GM10248 (cell line): ENCODE measurements around the gene HMCN1.

Experiments used
- CTCF ChIA-PET: fragments of 300-600 bp; sonication (Branson Sonifier 250); formaldehyde crosslinking; extraction: SDS; loops from one replicate; lab custom pipeline; 2021; ENCODE audit warnings: antibody characterized with exemption; lab: Yijun Ruan, JAX
- POLR2A ChIA-PET: fragments of 350-650 bp; sonication (Branson Sonifier 250); formaldehyde crosslinking; extraction: SDS; loops from one replicate; lab custom pipeline; 2020; ENCODE audit warnings: antibody characterized with exemption; lab: Yijun Ruan, JAX
- DNase-seq: peaks from one replicate; pipeline ENCODE4 v3.0.0; 2012; ENCODE audit errors: extremely low spot score
- TF ChIP-seq, protein P1 (sequence below): IDR thresholded peaks from 2 replicates; pipeline ENCODE4 v1.5.1; 2012; ENCODE audit warnings: mild to moderate bottlenecking, low read depth; ENCODE audit errors: extremely low read depth, missing control alignments, control extremely low read depth

HMCN1 gene

GRCh38 chr1:185816460-185816859, 82.3 kb downstream of the HMCN1 start:
- ChIA-PET POLR2A (no interaction called here), CTCF (interaction anchor here (1.0 kb wide), 1 partner anchor 396 kb away, joined by 3 read pairs; no protein-coding TSS in a partner anchor)
- TF ChIP-seq, protein P1, sequence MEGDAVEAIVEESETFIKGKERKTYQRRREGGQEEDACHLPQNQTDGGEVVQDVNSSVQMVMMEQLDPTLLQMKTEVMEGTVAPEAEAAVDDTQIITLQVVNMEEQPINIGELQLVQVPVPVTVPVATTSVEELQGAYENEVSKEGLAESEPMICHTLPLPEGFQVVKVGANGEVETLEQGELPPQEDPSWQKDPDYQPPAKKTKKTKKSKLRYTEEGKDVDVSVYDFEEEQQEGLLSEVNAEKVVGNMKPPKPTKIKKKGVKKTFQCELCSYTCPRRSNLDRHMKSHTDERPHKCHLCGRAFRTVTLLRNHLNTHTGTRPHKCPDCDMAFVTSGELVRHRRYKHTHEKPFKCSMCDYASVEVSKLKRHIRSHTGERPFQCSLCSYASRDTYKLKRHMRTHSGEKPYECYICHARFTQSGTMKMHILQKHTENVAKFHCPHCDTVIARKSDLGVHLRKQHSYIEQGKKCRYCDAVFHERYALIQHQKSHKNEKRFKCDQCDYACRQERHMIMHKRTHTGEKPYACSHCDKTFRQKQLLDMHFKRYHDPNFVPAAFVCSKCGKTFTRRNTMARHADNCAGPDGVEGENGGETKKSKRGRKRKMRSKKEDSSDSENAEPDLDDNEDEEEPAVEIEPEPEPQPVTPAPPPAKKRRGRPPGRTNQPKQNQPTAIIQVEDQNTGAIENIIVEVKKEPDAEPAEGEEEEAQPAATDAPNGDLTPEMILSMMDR, result no peak
- DNase-seq, result no peak

DNA sequence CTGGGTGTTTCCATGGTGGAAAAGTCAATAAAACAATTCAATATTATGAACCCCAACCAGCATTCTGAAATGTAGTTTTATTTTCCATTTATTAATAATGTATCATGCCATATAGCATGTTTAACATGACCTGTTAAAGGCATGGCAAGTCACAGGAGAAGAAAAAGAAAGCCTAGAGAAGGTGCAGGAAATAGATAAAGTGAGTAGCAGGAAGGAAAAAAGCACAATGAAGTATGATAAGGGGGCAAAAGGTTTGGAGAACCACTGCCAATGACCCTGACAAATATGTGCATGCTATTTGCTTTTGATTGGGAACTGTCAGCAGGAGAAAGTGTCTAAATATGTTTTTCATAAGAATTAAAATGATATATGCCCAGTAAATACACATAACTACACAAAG, 85.6 kb downstream of the HMCN1 start:
- POLR2A ChIA-PET, result no interaction called here
- TF ChIP-seq, protein P1, result no peak
- CTCF ChIA-PET, result no interaction called here
- DNase-seq, result no peak

DNA sequence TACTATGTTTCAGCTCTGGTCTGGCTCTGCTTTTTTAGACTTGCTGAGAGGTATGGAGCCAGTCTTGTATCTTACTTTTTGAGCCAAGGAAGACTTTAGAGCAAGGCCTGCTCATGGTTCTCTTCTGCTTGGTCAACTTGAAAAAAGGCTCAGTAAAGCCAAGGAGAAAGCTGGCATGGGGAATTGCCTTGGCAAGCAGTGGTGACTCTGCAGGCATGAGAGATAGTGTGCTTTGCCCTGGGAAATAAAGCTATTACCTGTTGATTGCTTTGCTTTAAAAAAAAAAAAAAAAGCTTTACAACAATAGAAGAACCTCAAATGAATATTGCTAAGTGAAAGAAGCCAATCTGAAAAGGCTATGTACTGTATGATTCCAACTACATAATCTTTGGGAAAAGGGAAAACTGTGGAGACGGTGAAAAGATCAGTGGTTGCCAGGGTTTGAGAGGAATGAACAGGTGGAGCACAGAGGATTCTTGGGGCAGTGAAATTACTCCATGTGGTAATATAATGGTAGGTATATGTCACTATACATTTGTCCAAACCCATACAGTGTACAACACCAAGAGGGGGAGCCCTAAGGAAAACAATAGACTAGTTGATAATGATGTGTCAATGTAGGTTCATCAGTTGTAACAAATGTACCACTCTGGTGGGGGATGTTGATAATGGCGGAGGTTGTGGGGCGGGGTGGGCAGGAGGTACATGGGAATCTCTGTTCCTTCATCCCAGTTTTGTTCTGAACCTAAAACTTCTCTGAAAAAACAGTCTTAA, 87.6 kb downstream of the HMCN1 start:
- CTCF ChIA-PET, result interaction anchor here (1.0 to 1.1 kb wide), 4 partner anchors 13 to 85 kb away, joined by 3 to 5 read pairs (median 3); no protein-coding TSS in a partner anchor
- DNase-seq, result no peak
- POLR2A ChIA-PET, result no interaction called here
- TF ChIP-seq, protein P1, result no peak

GRCh38 chr1:185823467-185823866, 89.3 kb downstream of the HMCN1 start:
- ChIA-PET POLR2A (no interaction called here), CTCF (no interaction called here)
- TF ChIP-seq, protein P1, result no peak
- no peak for DNase-seq

GRCh38 chr1:185824106-185824505, 89.9 kb downstream of the HMCN1 start:
- POLR2A ChIA-PET, result no interaction called here

GRCh38 chr1:185825556-185825955, 91.4 kb downstream of the HMCN1 start:
- POLR2A ChIA-PET, result no interaction called here
- DNase-seq, result no peak
- CTCF ChIA-PET, result no interaction called here
- TF ChIP-seq, protein P1, result no peak

More at GRCh38 chr1:185824106-185824505, 89.9 kb downstream of the HMCN1 start:
- CTCF ChIA-PET, result no interaction called here
- TF ChIP-seq, protein P1, result no peak
- DNase-seq, result no peak
